Measurements from ENCODE around the gene PSMC3IP.

The PSMC3IP gene

DNA sequence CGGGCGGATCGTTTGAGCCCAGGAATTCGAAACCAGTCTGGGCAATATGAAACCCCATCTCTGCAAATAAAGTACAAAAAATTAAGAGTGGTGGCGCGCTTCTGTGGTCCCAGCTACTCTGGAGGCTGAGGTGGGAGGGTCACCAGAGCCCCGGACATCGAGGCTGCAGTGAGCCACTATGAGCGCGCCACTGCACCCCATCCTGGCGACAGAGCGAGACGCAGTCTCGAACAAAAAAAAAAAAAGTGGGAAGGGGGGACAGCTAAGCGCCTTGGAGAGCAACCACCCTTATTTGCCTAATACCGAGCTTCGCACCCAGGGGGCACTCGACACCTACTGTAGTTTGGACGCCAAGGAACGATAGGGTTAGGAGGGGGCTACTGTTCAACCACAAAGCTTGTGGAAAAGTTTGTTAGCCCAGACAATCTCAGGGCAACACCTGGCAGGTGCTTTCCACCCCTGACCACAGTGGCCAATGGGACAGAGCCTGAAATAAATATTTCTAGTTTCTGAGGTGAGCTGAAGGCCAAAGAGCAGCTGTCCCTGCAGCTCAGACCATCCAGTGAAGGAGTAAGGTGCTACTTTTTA, 847 bp upstream of the PSMC3IP start:
- Mint-ChIP-seq H3K9me3 (no peaks in the 10 kb centered on the region), H3K27me3 (ENCODE audit: low read depth) (peaks cover 3% of the 10 kb centered on the region), H3K27ac (peak overlapping the region; percentile 87 to 96 (median 88)), H3K36me3 (ENCODE audit: low read depth) (peaks cover 32% of the 10 kb centered on the region), H3K4me3 (peak overlapping the region; percentile 98 to 99 (median 98)), H3K4me1 (peaks cover 31% of the 10 kb centered on the region)
- TF ChIP-seq, protein P1, sequence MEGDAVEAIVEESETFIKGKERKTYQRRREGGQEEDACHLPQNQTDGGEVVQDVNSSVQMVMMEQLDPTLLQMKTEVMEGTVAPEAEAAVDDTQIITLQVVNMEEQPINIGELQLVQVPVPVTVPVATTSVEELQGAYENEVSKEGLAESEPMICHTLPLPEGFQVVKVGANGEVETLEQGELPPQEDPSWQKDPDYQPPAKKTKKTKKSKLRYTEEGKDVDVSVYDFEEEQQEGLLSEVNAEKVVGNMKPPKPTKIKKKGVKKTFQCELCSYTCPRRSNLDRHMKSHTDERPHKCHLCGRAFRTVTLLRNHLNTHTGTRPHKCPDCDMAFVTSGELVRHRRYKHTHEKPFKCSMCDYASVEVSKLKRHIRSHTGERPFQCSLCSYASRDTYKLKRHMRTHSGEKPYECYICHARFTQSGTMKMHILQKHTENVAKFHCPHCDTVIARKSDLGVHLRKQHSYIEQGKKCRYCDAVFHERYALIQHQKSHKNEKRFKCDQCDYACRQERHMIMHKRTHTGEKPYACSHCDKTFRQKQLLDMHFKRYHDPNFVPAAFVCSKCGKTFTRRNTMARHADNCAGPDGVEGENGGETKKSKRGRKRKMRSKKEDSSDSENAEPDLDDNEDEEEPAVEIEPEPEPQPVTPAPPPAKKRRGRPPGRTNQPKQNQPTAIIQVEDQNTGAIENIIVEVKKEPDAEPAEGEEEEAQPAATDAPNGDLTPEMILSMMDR (IDR thresholded peaks at IDR 0.05; ENCODE audit: unreplicated experiment in 3 of 3): peak; percentile 74 to 75 (median 75)

DNA sequence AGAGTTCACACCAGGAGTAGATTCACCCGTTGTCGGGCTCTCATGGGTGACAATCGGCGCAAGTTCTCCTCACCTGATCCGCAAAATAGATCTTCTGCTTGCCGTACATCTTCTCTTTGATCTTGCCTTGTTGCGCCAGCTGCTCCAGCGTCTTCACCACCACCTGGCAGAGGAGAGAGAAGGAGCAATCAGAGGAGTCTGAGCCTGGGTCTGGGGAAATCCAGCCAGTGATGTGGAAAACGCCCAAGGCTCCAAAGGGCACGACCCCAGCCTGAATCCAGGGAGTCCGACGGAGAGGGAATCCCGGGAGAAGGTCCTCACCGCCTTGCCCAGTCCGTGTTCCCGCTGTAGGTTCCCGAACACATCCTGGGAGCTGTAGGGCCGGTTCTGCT, 393 bp downstream of the PSMC3IP start:
- Mint-ChIP-seq H3K4me1 (peaks cover 31% of the 10 kb centered on the region), H3K36me3 (ENCODE audit: low read depth) (peaks cover 33% of the 10 kb centered on the region), H3K4me3 (peak overlapping the region; percentile 98 to 99 (median 98)), H3K9me3 (no peaks in the 10 kb centered on the region), H3K27ac (peak overlapping the region; percentile 5 to 88 (median 64)), H3K27me3 (ENCODE audit: low read depth) (peaks cover 3% of the 10 kb centered on the region)
- TF ChIP-seq, protein P1 (IDR thresholded peaks at IDR 0.05; ENCODE audit: unreplicated experiment in 3 of 3): no peak

DNA sequence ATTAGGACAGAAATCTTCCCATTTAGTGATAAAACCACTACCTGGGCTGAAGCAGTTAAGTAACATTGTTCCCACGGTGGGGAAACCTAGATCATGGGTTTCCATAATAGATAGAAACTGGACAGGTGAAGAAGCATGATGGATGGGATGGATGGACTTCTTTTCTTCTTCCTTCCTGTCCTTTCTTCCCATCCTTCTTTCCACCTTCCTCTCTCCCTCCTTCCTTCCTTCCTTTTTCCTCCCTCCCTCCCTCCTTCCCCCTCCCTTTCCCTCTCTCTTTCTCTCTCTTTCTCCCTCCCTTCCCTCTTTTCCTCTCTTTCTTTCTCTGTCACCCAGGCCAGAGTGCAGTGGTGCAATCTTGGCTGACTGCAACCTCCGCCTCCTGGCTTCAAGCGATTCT, 3.1 kb downstream of the PSMC3IP start:
- TF ChIP-seq, protein P1 (IDR thresholded peaks at IDR 0.05; ENCODE audit: unreplicated experiment in 3 of 3): no peak
- H3K9me3 Mint-ChIP-seq: no peaks in the 10 kb centered on the region
- peaks cover 31% of the 10 kb centered on the region for H3K4me1 Mint-ChIP-seq
- H3K36me3 Mint-ChIP-seq (ENCODE audit: low read depth): peaks cover 57% of the 10 kb centered on the region
- H3K27me3 Mint-ChIP-seq (ENCODE audit: low read depth): no peaks in the 10 kb centered on the region
- peak overlapping the region in 1 of 3 experiments; percentile 51 for H3K4me3 Mint-ChIP-seq
- no peak overlapping the region for H3K27ac Mint-ChIP-seq

DNA sequence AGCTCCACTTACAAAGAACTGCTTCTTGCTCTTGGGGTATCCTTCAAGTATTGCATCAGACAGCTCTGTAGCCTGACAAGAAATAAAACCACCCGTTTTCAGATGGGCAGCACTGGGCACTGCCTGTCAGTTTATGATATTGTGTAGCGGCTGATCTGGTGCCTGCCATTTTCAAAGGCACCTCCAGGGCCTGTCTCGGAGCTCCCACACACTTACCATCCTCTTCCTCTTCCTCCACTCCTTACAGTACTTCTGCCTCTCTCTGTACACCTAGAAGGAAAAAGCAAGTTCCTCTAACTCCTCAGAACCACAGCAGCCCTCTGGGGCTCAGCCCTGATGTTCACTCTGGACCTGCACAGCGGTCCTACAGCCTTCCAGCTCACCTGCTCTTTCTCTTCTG, 4.4 kb downstream of the PSMC3IP start:
- H3K27me3 Mint-ChIP-seq (ENCODE audit: low read depth): no peaks in the 10 kb centered on the region
- no peaks in the 10 kb centered on the region for H3K9me3 Mint-ChIP-seq
- peaks cover 62% of the 10 kb centered on the region for H3K36me3 Mint-ChIP-seq (ENCODE audit: low read depth)
- peak overlapping the region in 1 of 3 experiments; percentile 6 for H3K4me3 Mint-ChIP-seq
- no peak overlapping the region for H3K27ac Mint-ChIP-seq
- TF ChIP-seq, protein P1 (IDR thresholded peaks at IDR 0.05; ENCODE audit: unreplicated experiment in 3 of 3): no peak
- peaks cover 26% of the 10 kb centered on the region for H3K4me1 Mint-ChIP-seq

DNA sequence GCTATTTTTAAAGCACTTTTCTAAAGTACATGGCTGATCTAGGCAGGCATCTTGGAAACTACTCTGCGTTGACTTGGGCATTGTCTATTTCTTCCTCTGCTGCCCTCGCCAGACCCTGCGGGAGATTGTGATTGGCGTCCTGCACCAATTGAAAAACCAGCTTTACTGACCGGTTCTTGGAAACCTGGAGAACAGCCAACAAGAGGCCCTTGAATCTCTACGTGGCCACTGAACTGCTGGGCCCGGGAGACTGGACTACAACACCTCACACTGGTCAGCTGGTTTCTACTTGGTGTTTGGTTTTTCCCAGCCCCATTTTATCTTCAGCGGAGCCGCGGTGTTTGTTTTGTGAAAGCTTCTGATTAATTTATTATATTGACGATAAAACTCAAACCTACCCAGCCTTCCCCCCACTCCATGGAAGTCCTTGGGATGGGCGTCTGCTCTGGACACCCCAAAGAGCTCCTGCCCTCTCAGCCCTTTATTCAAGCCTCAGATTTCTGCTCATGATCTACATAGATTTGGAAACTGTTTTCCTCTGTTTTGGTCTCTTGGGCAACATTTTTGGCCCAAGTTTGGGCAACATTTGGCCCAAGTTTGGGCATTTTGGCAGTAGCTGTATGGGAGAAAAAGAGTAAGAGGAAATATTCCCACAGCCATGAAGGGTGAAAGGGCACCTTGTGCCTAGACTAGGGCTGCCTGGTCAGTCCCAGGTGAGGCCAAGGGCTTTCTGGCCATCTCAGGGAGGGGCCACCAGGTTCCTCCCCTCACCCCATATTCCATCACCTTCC, 5.9 kb downstream of the PSMC3IP start:
- Mint-ChIP-seq H3K9me3 (no peaks in the 10 kb centered on the region), H3K27me3 (ENCODE audit: low read depth) (no peaks in the 10 kb centered on the region), H3K36me3 (ENCODE audit: low read depth) (peaks cover 66% of the 10 kb centered on the region), H3K4me3 (peak overlapping the region in 1 of 3 experiments; percentile 43), H3K4me1 (peaks cover 19% of the 10 kb centered on the region), H3K27ac (no peak overlapping the region)
- TF ChIP-seq, protein P1 (IDR thresholded peaks at IDR 0.05; ENCODE audit: unreplicated experiment in 3 of 3): no peak

Data from nephron (organoid).